GM18498 (cell line): Measurements from ENCODE around the gene MAB21L4.

Experiments
- ATAC-seq: cut with Tn5 transposase; IDR thresholded peaks from one replicate; pipeline ENCODE4 v1.9.1; 2021; ENCODE audit warnings: mild to moderate bottlenecking, moderate library complexity; ENCODE audit not compliant: unreplicated experiment

The MAB21L4 gene

GRCh38 chr2:240898108-240898730 is 2.3 kb upstream of the MAB21L4 start:
- no peak for ATAC-seq

GRCh38 chr2:240896871-240897692 is 1.1 kb upstream of the MAB21L4 start:
- no peak for ATAC-seq

GRCh38 chr2:240896394-240896793 is 438 bp upstream of the MAB21L4 start:
- ATAC-seq = no peak

GRCh38 chr2:240894836-240895558 is 959 bp downstream of the MAB21L4 start:
- ATAC-seq = no peak

- no peak for ATAC-seq
Observed at GRCh38 chr2:240894006-240894405, 1.9 kb downstream of the MAB21L4 start.

- no peak for ATAC-seq
Observed at GRCh38 chr2:240893363-240893844, 2.6 kb downstream of the MAB21L4 start.

- no peak for ATAC-seq
Observed at GRCh38 chr2:240892925-240893324, 3.0 kb downstream of the MAB21L4 start.

- no peak for ATAC-seq
Observed at GRCh38 chr2:240892356-240892755, 3.6 kb downstream of the MAB21L4 start.

- ATAC-seq = no peak
Observed at GRCh38 chr2:240891492-240892340, 4.2 kb downstream of the MAB21L4 start.

GRCh38 chr2:240890691-240891090 is 5.3 kb downstream of the MAB21L4 start:
- no peak for ATAC-seq

GRCh38 chr2:240889601-240890560 is 6.1 kb downstream of the MAB21L4 start:
- no peak for ATAC-seq

- no peak for ATAC-seq
Observed at GRCh38 chr2:240888890-240889573, 6.9 kb downstream of the MAB21L4 start.

GRCh38 chr2:240888130-240888889 is 7.6 kb downstream of the MAB21L4 start:
- ATAC-seq = no peak

- no peak for ATAC-seq
Observed at GRCh38 chr2:240887631-240888030, 8.3 kb downstream of the MAB21L4 start.

GRCh38 chr2:240886678-240887609 is 9.0 kb downstream of the MAB21L4 start:
- no peak for ATAC-seq

- no peak for ATAC-seq
Observed at GRCh38 chr2:240886023-240886565, 9.9 kb downstream of the MAB21L4 start.

GRCh38 chr2:240885566-240885965 is 10.4 kb downstream of the MAB21L4 start:
- ATAC-seq = no peak
